Ascending aorta (tissue), 2 donors: ENCODE data around the gene EFEMP1. TPM values are rescaled to one million over a fixed set of nuclear protein-coding genes. Genes with fewer than 3 reads are reported as not detected.
A peak's percentile ranks its signal among the peaks of the same experiment; 100 is the strongest.

Experiments
- DNase-seq, 2 donors: peaks; one replicate each; pipeline ENCODE4 v3.0.0-alpha.2; 2019; ENCODE audit warnings: low spot score in 2 of 2
- H3K27ac ChIP-seq, 2 donors: fragments of 200-600 bp; sonication (generic); one replicate each; pipeline ENCODE4 v1.5.1; 2016 to 2017; ENCODE audit warnings: mild to moderate bottlenecking in 1 of 2
- H3K27me3 ChIP-seq: fragments of 200-600 bp; sonication (generic); one replicate; pipeline ENCODE4 v1.5.1; 2017
- H3K36me3 ChIP-seq, 2 donors: fragments of 200-600 bp; sonication (generic); one replicate each; pipeline ENCODE4 v1.5.1; 2016
- H3K4me1 ChIP-seq, 2 donors: fragments of 200-600 bp; sonication (generic); one replicate each; pipeline ENCODE4 v1.5.1; 2016 to 2017; ENCODE audit warnings: mild to moderate bottlenecking in 1 of 2
- H3K4me3 ChIP-seq, 2 donors: fragments of 200-600 bp; sonication (generic); one replicate each; pipeline ENCODE4 v1.5.1; 2016 to 2017; ENCODE audit warnings: mild to moderate bottlenecking in 1 of 2
- H3K9me3 ChIP-seq, 2 donors: fragments of 200-600 bp; sonication (generic); one replicate each; pipeline ENCODE4 v1.5.1; 2016
- CTCF ChIP-seq, 3 experiments: fragments of 200-600 bp in 2 of 3; fragments of 450-650 bp in 1 of 3; sonication (generic) in 2 of 3; IDR thresholded peaks; one replicate each; pipeline ENCODE4 v1.5.1; 2016 to 2019; ENCODE audit warnings: antibody characterized with exemption in 3 of 3, mild to moderate bottlenecking in 1 of 3, moderate library complexity in 1 of 3
- intact Hi-C: fragments of 100-400 bp; cut with DNase I; formaldehyde crosslinking; loops from one replicate; pipeline ENCODE4 v1.15.1; 2023
- total RNA-seq: library from RNA; depleted of rRNA; stranded (reverse); fragments of >200 nt; gene quantifications from one replicate; pipeline ENCODE4 v1.1.0, GENCODE V29; 2016

EFEMP1 gene
- total RNA-seq, 1 donor from 2014 or later: 1,320 TPM

- Histone ChIP-seq H3K4me3 (peak overlapping the region in 1 of 2 donors; percentile 18), H3K27me3 (no peaks in the 10 kb centered on the region), H3K36me3 (peaks cover 4 to 14% of the 10 kb centered on the region in 2 donors), H3K27ac (peak overlapping the region; percentile 86 to 91), H3K4me1 (peaks cover 29 to 47% of the 10 kb centered on the region in 2 donors), H3K9me3 (no peaks in the 10 kb centered on the region)
- peak in 1 of 2 donors; percentile 80 for DNase-seq
- intact Hi-C loops: loop anchor here (2.0 to 5.0 kb wide), 4 partner anchors 61 to 131 kb away; partner anchors contain the start of gene EFEMP1
- TF ChIP-seq CTCF (IDR thresholded peaks at IDR 0.05): no peak
Observed at GRCh38 chr2:55862246-55862645, 61.3 kb downstream of the EFEMP1 start.

GRCh38 chr2:55861733-55862132 is 61.8 kb downstream of the EFEMP1 start:
- H3K27ac ChIP-seq: peak overlapping the region; percentile 86 to 91
- no peaks in the 10 kb centered on the region for H3K9me3 ChIP-seq
- peaks cover 0 to 9% of the 10 kb centered on the region in 2 donors for H3K36me3 ChIP-seq
- peak in 1 of 2 donors; percentile 81 for DNase-seq
- peak overlapping the region in 1 of 2 donors; percentile 18 for H3K4me3 ChIP-seq
- no peak for TF ChIP-seq CTCF (IDR thresholded peaks at IDR 0.05)
- H3K27me3 ChIP-seq: no peaks in the 10 kb centered on the region
- intact Hi-C loops: loop anchor here (2.0 to 5.0 kb wide), 4 partner anchors 61 to 131 kb away; partner anchors contain the start of gene EFEMP1
- peaks cover 34 to 49% of the 10 kb centered on the region in 2 donors for H3K4me1 ChIP-seq

- Histone ChIP-seq H3K27ac (peak overlapping the region; percentile 86 to 91), H3K4me1 (peaks cover 34 to 47% of the 10 kb centered on the region in 2 donors), H3K27me3 (no peaks in the 10 kb centered on the region), H3K9me3 (no peaks in the 10 kb centered on the region), H3K36me3 (no peaks in the 10 kb centered on the region), H3K4me3 (no peak overlapping the region)
- intact Hi-C loops: loop anchor here (5.0 kb wide), 2 partner anchors 89 to 101 kb away; no protein-coding TSS in a partner anchor
- no peak for DNase-seq
- no peak for TF ChIP-seq CTCF (IDR thresholded peaks at IDR 0.05)
Observed at GRCh38 chr2:55860832-55861231, 62.8 kb downstream of the EFEMP1 start.

- intact Hi-C loops: loop anchor here (5.0 kb wide), 2 partner anchors 88 to 102 kb away; no protein-coding TSS in a partner anchor
- no peak for DNase-seq
- Histone ChIP-seq H3K36me3 (no peaks in the 10 kb centered on the region), H3K27ac (peak overlapping the region; percentile 86 to 91), H3K9me3 (no peaks in the 10 kb centered on the region), H3K4me3 (no peak overlapping the region), H3K4me1 (peaks cover 34 to 45% of the 10 kb centered on the region in 2 donors), H3K27me3 (no peaks in the 10 kb centered on the region)
- no peak for TF ChIP-seq CTCF (IDR thresholded peaks at IDR 0.05)
Observed at GRCh38 chr2:55859875-55860274, 63.7 kb downstream of the EFEMP1 start.

GRCh38 chr2:55857766-55858165 is 65.8 kb downstream of the EFEMP1 start:
- Histone ChIP-seq H3K36me3 (no peaks in the 10 kb centered on the region), H3K4me3 (no peak overlapping the region), H3K27me3 (no peaks in the 10 kb centered on the region), H3K4me1 (peaks cover 26 to 35% of the 10 kb centered on the region in 2 donors), H3K27ac (peak overlapping the region in 1 of 2 donors; percentile 17), H3K9me3 (no peaks in the 10 kb centered on the region)
- DNase-seq: no peak
- intact Hi-C loops: no loop called here
- TF ChIP-seq CTCF (IDR thresholded peaks at IDR 0.05): no peak
